IMR-90 (cell line): ENCODE measurements around the gene AXDND1. TPM values are rescaled to one million over a fixed set of nuclear protein-coding genes. Genes with fewer than 3 reads are reported as not detected.

ENCODE experiments used
- microRNA-seq, 2 experiments: library from miRNA; stranded (forward) in 1 of 2; unstranded in 1 of 2; fragments of 10-50 nt in 1 of 2; fragments of <30 nt in 1 of 2; gene quantifications in 1 of 2; microRNA quantifications in 1 of 2; one replicate each; pipeline versions ENCODE3 to v1.1.0; 2013 to 2020; ENCODE audit not compliant: insufficient read depth in 1 of 2, insufficient read length in 1 of 2, unreplicated experiment in 1 of 2
- polyA plus RNA-seq, 3 experiments: library from polyadenylated mRNA; depleted of rRNA; stranded (reverse); fragments of >200 nt; gene quantifications; 2 replicates each; pipeline ENCODE4 v1.2.3, GENCODE V29; 2012; ENCODE audit warnings: low replicate concordance in 1 of 3
- small RNA-seq, 5 experiments: library from RNA; depleted of rRNA; stranded (forward); fragments of <200 nt; gene quantifications; one replicate each; pipeline ENCODE3, GENCODE V24; 2012
- total RNA-seq: library from RNA; depleted of rRNA; stranded (reverse); fragments of >200 nt; gene quantifications from 2 replicates; pipeline ENCODE4 v1.2.3, GENCODE V29; 2012; rRNA removed

The AXDND1 gene
- total and polyA plus RNA-seq, 2 of the 4 experiments (the other 2 are of a cell fraction) = not detected

Small RNA genes lying within 50 kb of the gene (microRNA-seq; reads per million reads assigned to microRNA genes)
- not detected for gene MEF2AP1 (ENCODE audit: insufficient read depth, insufficient read length)
- gene RNU5F-2P (ENCODE audit: insufficient read depth, insufficient read length) = not detected

Small RNA genes lying within 50 kb of the gene (small RNA-seq; reads per million reads assigned to genes)
- gene MEF2AP1 = 0 reads per million in 5 experiments
- gene RNU5F-2P = 0 to 0.60 (median 0) reads per million in 5 experiments

Other genes with a start within 250 kb of the AXDND1 start
- gene ABL2, start 136.3 kb upstream of the AXDND1 start, total RNA-seq = 88.3 and 110 TPM in 2 replicates
- 9.0 and 9.7 TPM in 2 replicates for gene ABL2, start 136.3 kb upstream of the AXDND1 start, polyA plus RNA-seq (2012; rRNA removed)
- gene SOAT1, start 72.2 kb upstream of the AXDND1 start, total RNA-seq = 19.5 and 28.9 TPM in 2 replicates
- 14.0 and 19.8 TPM in 2 replicates for gene SOAT1, start 72.2 kb upstream of the AXDND1 start, polyA plus RNA-seq (2012; rRNA removed)
- gene NPHS2, start 210.0 kb downstream of the AXDND1 start, total RNA-seq = not detected in 2 replicates
- not detected in 2 replicates for gene NPHS2, start 210.0 kb downstream of the AXDND1 start, polyA plus RNA-seq (2012; rRNA removed)
- not detected in 2 replicates for gene TDRD5, start 225.9 kb downstream of the AXDND1 start, total RNA-seq
- not detected in 2 replicates for gene TDRD5, start 225.9 kb downstream of the AXDND1 start, polyA plus RNA-seq (2012; rRNA removed)